Liver (tissue), 3 donors: ENCODE data around the gene LMNTD2.

Experiments used
- CTCF ChIP-seq: fragments of 150-350 bp; IDR thresholded peaks from 2 replicates; pipeline ENCODE4 v1.5.1; 2017; ENCODE audit warnings: improper control_type of control experiment, low read depth, low read length; ENCODE audit not compliant: missing input control
- FOXA2 ChIP-seq: IDR thresholded peaks from 2 replicates; pipeline ENCODE4 v1.6.1; 2016; ENCODE audit warnings: antibody characterized with exemption
- RAD21 ChIP-seq, 2 donors: IDR thresholded peaks; 2 replicates each; pipeline ENCODE4 v1.6.1; 2016; ENCODE audit warnings: antibody characterized with exemption in 2 of 2, mild to moderate bottlenecking in 2 of 2
- donor health status: healthy.
- donor health status: healthy.

- TF ChIP-seq CTCF (no peak), RAD21 (IDR thresholded peaks at IDR 0.05) (no peak), FOXA2 (no peak)
Observed at GRCh38 chr11:562046-562645, 1.6 kb upstream of the LMNTD2 start.
